HFF-Myc (cell line): ENCODE data around the gene CAMTA1.
A peak's percentile ranks its signal among the peaks of the same experiment; 100 is the strongest.

Experiments
- DNase-seq: peaks from one replicate; pipeline ENCODE4 v3.0.0-alpha.2; 2011; ENCODE audit warnings: low read depth; ENCODE audit errors: extremely low read depth
- H3K4me3 ChIP-seq: replicated peaks from 2 replicates; pipeline ENCODE4 v1.5.1; 2011; ENCODE audit warnings: low read depth, mild to moderate bottlenecking, control low read depth, low read length
- CTCF ChIP-seq: IDR thresholded peaks from 2 replicates; pipeline ENCODE4 v1.5.1; 2012; ENCODE audit warnings: mild to moderate bottlenecking, low read depth, low read length, control low read depth; ENCODE audit errors: missing control alignments

The CAMTA1 gene

GRCh38 chr1:7694600-7695496, 909.6 kb downstream of the CAMTA1 start:
- no peak for TF ChIP-seq CTCF
- DNase-seq: no peak
- H3K4me3 ChIP-seq: no peak overlapping the region

- DNase-seq: no peak
Measured at GRCh38 chr1:7695497-7696117, 910.4 kb downstream of the CAMTA1 start.

GRCh38 chr1:7698641-7699040, 913.4 kb downstream of the CAMTA1 start:
- no peak for DNase-seq
- no peak for TF ChIP-seq CTCF
- no peak overlapping the region for H3K4me3 ChIP-seq

More at GRCh38 chr1:7695497-7696117, 910.4 kb downstream of the CAMTA1 start:
- no peak for TF ChIP-seq CTCF
- no peak overlapping the region for H3K4me3 ChIP-seq

GRCh38 chr1:7702365-7702764, 917.1 kb downstream of the CAMTA1 start:
- TF ChIP-seq CTCF: no peak
- no peak overlapping the region for H3K4me3 ChIP-seq
- DNase-seq: no peak

- TF ChIP-seq CTCF: no peak
- no peak for DNase-seq
- H3K4me3 ChIP-seq: no peak overlapping the region
Measured at GRCh38 chr1:7703321-7704213, 918.3 kb downstream of the CAMTA1 start.

- peak; percentile 7 for DNase-seq
- H3K4me3 ChIP-seq: no peak overlapping the region
- no peak for TF ChIP-seq CTCF
Measured at GRCh38 chr1:7704214-7705047, 919.2 kb downstream of the CAMTA1 start.
